GM19467 (cell line): Measurements from ENCODE around the gene THRA.

Source experiments
- ATAC-seq: cut with Tn5 transposase; IDR thresholded peaks from one replicate; pipeline ENCODE4 v1.9.1; 2021; ENCODE audit warnings: mild to moderate bottlenecking, moderate library complexity; ENCODE audit not compliant: unreplicated experiment

Gene THRA

GRCh38 chr17:40063187-40063771 lies 514 bp downstream of the THRA start:
- ATAC-seq = no peak

- ATAC-seq = no peak
Measured at GRCh38 chr17:40063901-40064531, 1.3 kb downstream of the THRA start.

GRCh38 chr17:40064971-40065768 lies 2.4 kb downstream of the THRA start:
- ATAC-seq = no peak

- ATAC-seq = no peak
Measured at GRCh38 chr17:40065769-40066510, 3.2 kb downstream of the THRA start.

GRCh38 chr17:40067710-40068109 lies 4.9 kb downstream of the THRA start:
- ATAC-seq = no peak

- ATAC-seq = no peak
Measured at GRCh38 chr17:40068129-40068581, 5.4 kb downstream of the THRA start.

GRCh38 chr17:40068584-40068916 lies 5.8 kb downstream of the THRA start:
- ATAC-seq = no peak

GRCh38 chr17:40068917-40069750 lies 6.4 kb downstream of the THRA start:
- no peak for ATAC-seq

- ATAC-seq = no peak
Measured at GRCh38 chr17:40069751-40070708, 7.3 kb downstream of the THRA start.

- no peak for ATAC-seq
Measured at GRCh38 chr17:40070709-40071312, 8.0 kb downstream of the THRA start.

GRCh38 chr17:40071313-40072039 lies 8.7 kb downstream of the THRA start:
- no peak for ATAC-seq

- no peak for ATAC-seq
Measured at GRCh38 chr17:40072040-40072734, 9.4 kb downstream of the THRA start.

- no peak for ATAC-seq
Measured at GRCh38 chr17:40072735-40073346, 10.1 kb downstream of the THRA start.

GRCh38 chr17:40073454-40074174 lies 10.8 kb downstream of the THRA start:
- no peak for ATAC-seq

- no peak for ATAC-seq
Measured at GRCh38 chr17:40074175-40074512, 11.4 kb downstream of the THRA start.

- no peak for ATAC-seq
Measured at GRCh38 chr17:40074871-40075200, 12.1 kb downstream of the THRA start.
